GM12864 (cell line): Measurements from ENCODE around the gene SLC6A3.

ENCODE experiments used
- DNase-seq: peaks from one replicate; pipeline ENCODE4 v3.0.0-alpha.2; 2011; ENCODE audit warnings: low read depth
- H3K4me3 ChIP-seq: 2 replicates; pipeline ENCODE4 v1.5.1; 2011; ENCODE audit warnings: mild to moderate bottlenecking, low read depth, low read length, control low read depth
- TF ChIP-seq, protein P1 (sequence below): IDR thresholded peaks from 2 replicates; pipeline ENCODE4 v1.5.1; 2011; ENCODE audit warnings: low read depth, mild to moderate bottlenecking, moderate library complexity, low read length, control low read depth, inconsistent platforms; ENCODE audit errors: missing control alignments

The SLC6A3 gene

DNA sequence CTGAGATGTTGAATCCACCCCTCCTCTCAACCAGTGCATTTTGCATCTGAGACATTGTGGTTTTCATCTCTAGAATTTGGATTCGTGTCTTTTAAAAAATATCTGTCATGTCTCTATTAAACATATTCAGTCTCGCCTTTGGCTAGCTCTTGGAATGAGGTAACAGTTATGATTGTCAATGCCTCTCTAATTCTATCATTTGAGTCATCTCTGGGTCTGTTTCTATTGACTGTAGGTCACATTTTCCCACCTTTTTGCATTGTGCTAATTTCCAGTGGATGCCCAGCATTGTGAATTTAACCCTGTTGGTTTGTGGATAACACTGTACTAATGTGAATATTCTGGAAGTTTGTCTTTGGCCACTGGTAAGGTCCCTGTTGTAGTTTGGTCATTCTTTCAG, 8.4 kb upstream of the SLC6A3 start:
- H3K4me3 ChIP-seq = no peak overlapping the region
- no peak for DNase-seq
- TF ChIP-seq, protein P1, sequence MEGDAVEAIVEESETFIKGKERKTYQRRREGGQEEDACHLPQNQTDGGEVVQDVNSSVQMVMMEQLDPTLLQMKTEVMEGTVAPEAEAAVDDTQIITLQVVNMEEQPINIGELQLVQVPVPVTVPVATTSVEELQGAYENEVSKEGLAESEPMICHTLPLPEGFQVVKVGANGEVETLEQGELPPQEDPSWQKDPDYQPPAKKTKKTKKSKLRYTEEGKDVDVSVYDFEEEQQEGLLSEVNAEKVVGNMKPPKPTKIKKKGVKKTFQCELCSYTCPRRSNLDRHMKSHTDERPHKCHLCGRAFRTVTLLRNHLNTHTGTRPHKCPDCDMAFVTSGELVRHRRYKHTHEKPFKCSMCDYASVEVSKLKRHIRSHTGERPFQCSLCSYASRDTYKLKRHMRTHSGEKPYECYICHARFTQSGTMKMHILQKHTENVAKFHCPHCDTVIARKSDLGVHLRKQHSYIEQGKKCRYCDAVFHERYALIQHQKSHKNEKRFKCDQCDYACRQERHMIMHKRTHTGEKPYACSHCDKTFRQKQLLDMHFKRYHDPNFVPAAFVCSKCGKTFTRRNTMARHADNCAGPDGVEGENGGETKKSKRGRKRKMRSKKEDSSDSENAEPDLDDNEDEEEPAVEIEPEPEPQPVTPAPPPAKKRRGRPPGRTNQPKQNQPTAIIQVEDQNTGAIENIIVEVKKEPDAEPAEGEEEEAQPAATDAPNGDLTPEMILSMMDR = no peak

DNA sequence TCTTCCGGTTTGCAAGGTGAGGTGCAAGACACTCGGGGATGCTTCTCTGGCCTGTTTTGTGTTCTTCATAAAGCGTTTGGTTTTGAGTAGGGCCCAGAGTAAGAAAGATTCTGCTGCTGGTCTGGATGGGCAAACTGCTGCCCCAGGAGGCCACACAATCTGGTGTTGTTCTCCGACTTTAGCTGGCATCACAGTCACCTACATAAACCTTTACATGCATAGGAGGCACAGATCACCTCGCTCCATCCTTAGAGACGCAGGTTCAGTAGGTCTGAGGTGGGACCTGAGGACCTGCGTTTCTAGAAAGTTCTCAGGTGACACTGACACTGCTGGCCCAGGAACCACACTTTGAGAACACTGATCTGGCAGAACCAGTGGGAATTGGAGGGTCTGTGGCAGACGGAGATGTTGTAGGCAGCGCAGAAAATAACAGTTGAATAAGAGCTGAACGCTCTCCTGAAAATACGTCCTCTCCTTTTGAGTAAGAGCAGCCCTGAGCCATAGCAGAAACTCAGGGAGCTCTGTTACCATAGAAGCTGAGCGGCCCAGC, 3.9 kb upstream of the SLC6A3 start:
- TF ChIP-seq, protein P1 = no peak
- no peak for DNase-seq

DNA sequence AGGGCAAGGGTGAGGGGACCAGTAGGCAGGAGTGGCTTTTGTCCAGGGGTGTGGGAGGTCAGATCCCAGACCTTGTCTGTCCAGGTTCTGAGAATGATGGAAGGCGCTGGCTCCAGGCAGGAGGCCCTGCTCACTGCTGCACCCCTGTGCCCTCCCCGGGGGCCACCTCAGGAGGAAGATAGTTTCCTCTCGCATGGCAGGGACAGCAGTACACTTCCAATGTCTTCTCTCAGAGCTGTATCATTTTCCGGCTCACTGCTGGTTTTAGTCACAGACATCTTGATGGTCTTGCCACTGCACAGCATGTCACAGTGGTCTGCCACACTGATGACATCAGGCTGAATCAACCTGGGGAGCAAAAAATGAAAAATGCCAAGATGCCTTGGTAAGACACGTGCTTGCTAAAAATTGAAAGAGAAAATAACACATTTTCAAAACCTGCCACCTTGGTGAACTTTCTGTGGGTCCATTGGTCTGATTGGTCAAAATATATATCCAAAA, 3.3 kb upstream of the SLC6A3 start:
- no peak for DNase-seq
- no peak overlapping the region for H3K4me3 ChIP-seq
- TF ChIP-seq, protein P1 = no peak

More for the DNA sequence above, 3.9 kb upstream of the SLC6A3 start:
- H3K4me3 ChIP-seq = no peak overlapping the region

DNA sequence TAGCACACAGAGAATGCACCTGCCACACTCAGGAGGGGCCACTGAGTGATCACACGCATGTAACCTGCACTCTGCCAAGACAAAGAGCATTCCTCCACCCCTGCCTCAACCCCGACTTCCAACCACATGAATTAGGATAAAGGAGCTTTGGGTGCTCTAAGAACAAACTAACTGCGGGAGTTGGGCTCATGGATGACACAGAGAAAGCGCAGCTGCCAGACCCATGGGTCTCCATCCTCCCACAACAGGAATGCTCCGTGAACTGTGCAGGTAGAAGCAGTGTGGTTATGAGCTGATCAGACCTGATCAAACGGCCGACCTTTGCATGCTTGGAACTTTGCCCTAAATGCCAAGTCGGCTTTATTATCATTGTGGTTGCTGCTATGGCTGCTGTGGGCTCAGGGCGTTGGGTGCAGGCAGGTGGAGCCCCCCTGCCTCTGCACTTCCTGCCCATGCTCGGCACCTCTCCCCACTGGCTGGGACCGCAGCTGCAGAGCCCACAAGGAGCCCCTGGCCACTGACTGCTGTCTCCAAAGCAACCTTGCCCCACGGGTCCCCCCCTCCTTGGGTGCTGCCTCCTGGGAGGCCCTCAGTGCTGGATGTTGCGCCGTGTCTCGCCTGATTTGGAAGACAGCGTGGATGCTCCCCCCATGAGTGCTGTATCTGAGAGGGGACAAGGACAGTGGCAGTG, 2.6 kb upstream of the SLC6A3 start:
- DNase-seq = no peak
- no peak overlapping the region for H3K4me3 ChIP-seq
- TF ChIP-seq, protein P1 = no peak

DNA sequence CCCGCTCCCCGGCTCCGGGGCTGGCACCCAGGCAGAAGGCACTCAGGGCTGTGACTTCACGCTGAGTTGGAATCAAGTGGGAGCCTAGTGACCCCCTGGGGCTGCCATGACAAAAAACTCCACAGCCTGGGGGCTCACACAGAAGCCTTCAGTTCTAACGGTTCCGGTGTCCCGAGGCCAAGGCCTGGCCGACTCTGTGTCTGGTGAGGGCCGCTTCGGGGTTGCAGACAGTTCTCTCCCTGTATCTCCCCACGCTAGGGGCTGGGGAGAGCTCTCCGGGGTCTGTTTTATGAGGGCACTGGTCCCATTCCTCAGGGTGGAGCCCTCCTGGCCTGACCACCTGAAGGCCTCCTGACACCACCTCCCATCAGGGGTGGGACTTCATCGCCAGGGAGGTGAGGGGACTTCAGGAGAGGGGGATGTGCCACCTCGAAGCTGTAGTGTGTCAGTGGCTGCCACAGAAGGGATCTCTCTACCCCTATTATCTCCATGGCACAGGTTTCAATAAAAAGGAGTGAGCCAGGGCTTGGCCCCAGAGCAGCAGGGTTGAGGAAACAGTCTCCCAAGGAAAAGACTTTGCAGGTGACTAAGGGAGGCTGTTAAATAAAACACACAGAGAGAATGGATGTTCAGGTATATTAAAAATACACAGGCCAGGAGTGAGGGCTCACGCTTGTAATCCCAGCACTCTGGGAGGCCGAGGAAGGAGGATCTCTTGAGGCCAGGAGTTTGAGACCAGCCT, 1.5 kb upstream of the SLC6A3 start:
- DNase-seq = no peak
- TF ChIP-seq, protein P1 = no peak
- no peak overlapping the region for H3K4me3 ChIP-seq

DNA sequence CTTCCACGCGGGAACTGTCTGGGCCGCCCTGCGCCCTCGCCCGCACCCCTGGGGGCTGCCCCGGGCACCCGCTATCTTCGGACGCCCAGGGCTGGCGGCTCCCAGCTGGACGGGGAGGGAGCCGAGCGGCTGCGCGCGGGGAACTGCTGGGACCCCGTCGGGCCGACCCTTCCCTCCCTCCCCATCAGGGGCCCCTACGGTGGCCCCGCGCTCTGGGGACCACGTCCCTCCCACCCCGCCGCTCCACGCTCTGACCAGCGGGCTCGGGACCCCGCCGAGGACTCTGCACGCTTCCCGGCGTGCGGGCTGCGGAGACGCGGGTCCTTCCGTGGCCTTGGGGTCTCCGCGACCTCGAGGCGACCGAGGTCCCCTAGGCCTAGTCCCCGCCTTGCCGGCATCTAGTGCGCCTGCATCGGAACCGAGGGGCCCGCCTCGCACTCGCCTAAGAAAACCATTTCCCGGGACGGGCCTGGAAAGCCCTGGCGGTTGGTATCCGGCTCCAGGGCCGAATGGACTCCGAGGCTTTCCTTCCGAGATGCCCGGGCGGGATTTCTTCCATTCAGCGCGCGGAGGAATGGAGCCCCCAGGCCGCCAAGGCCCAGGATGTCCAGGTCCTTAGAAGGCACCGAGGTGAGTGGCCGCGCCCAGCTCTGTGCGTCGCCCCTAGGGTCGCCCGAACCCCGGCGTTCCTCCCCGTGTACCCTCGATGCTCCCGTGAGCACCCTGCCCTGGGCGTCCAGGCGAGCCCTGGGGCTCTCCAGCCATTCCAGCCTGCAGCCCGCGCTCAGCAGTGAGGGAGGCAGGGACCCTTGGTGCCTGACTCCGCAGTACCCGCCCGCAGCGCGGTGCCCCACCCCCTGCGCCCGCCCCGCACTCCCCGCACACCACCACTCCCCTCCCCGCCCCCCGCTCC, 705 bp upstream of the SLC6A3 start:
- TF ChIP-seq, protein P1 = no peak
- no peak for DNase-seq
- H3K4me3 ChIP-seq = no peak overlapping the region
